HepG2 (cell line): ENCODE measurements around the gene PTPRF. TPM values are rescaled to one million over a fixed set of nuclear protein-coding genes. Genes with fewer than 3 reads are reported as not detected.

Experiments
- ATAC-seq: fragments of 200-7000 bp; cut with Tn5 transposase; 3 replicates; pipeline ENCODE4 v1.9.1; 2020; ENCODE audit warnings: mild to moderate bottlenecking, moderate library complexity
- Bru-seq: library from RNA; stranded (reverse); fragments of 400-500 nt; gene quantifications from one replicate; lab custom pipeline; 2021; lab: Mats Ljungman, UMichigan
- BruChase-seq, 2 experiments: library from RNA; stranded (reverse); fragments of 400-500 nt; gene quantifications; one replicate each; lab custom pipeline; 2021; lab: Mats Ljungman, UMichigan
- BruUV-seq: library from RNA; stranded (reverse); fragments of 400-500 nt; replicated peaks from 2 replicates; lab custom pipeline; 2021; lab: Mats Ljungman, UMichigan
- CTCF ChIA-PET: fragments of 300-600 bp; formaldehyde crosslinking; extraction: SDS; loops from one replicate; lab custom pipeline; 2021; ENCODE audit warnings: low total read pairs, inconsistent platforms, low intra/inter-chr PET ratio; lab: Yijun Ruan, JAX
- POLR2A ChIA-PET: fragments of 350-600 bp; sonication (Branson Sonifier 250); formaldehyde crosslinking; loops from one replicate; lab custom pipeline; 2020; ENCODE audit warnings: antibody characterized with exemption, inconsistent platforms; lab: Yijun Ruan, JAX
- DNase-seq: peaks from one replicate; pipeline ENCODE4 v3.0.0-alpha.2; 2015; ENCODE audit warnings: low spot score
- FAIRE-seq: peaks from 3 replicates; lab custom pipeline; 2011; peaks lifted over from hg19 to GRCh38; lab: Jason Lieb, UNC
- H2AFZ ChIP-seq: one replicate; pipeline ENCODE4 v1.6.1; 2011; ENCODE audit warnings: low read length, inconsistent platforms
- H3K27ac ChIP-seq: fragments of 300-600 bp; 3 replicates; pipeline ENCODE4 v1.8.0; 2011; ENCODE audit warnings: mixed run types, mild to moderate bottlenecking, mixed read lengths, low read length, inconsistent platforms; ENCODE audit not compliant: insufficient read depth; ENCODE audit errors: extremely low read length
- H3K27me3 ChIP-seq, 2 experiments: fragments of 200-600 bp in 1 of 2; 2 replicates in 1 of 2; 3 replicates in 1 of 2; pipeline versions ENCODE4 v1.6.0 to v1.8.0; 2011; ENCODE audit warnings: low read length in 2 of 2, mild to moderate bottlenecking in 2 of 2, moderate library complexity in 2 of 2, inconsistent platforms in 1 of 2; ENCODE audit not compliant: insufficient read depth in 2 of 2, control insufficient read depth in 1 of 2
- H3K36me3 ChIP-seq, 2 experiments: fragments of 200-600 bp in 1 of 2; replicated peaks in 1 of 2; 2 replicates in 1 of 2; 3 replicates in 1 of 2; pipeline versions ENCODE4 v1.5.1 to v1.8.0; 2011; ENCODE audit warnings: low read length in 2 of 2, inconsistent platforms in 1 of 2; ENCODE audit not compliant: insufficient read depth in 2 of 2, control insufficient read depth in 1 of 2
- H3K4me1 ChIP-seq: 2 replicates; pipeline ENCODE4 v1.5.1; 2012; ENCODE audit warnings: low read length, inconsistent platforms; ENCODE audit not compliant: insufficient read depth
- H3K4me2 ChIP-seq: 2 replicates; pipeline ENCODE4 v1.6.0; 2011; ENCODE audit warnings: low read depth, low read length, inconsistent platforms
- H3K4me3 ChIP-seq, 3 experiments: fragments of 200-600 bp in 1 of 3; sonication (generic), shearing (Covaris generic) in 1 of 3; replicated peaks in 1 of 3; 2 replicates each; pipeline ENCODE4 v1.5.1; 2011 to 2016; ENCODE audit warnings: low read length in 3 of 3, inconsistent platforms in 2 of 3, low read depth in 2 of 3, mild to moderate bottlenecking in 2 of 3, control low read depth in 1 of 3, mixed read lengths in 1 of 3; ENCODE audit not compliant: insufficient read depth in 1 of 3
- H3K79me2 ChIP-seq: one replicate; pipeline ENCODE4 v1.6.1; 2011; ENCODE audit warnings: low read length, inconsistent platforms; ENCODE audit not compliant: insufficient read depth
- H3K9ac ChIP-seq: 2 replicates; pipeline ENCODE4 v1.6.0; 2011; ENCODE audit warnings: mild to moderate bottlenecking, low read depth, low read length, inconsistent platforms; ENCODE audit not compliant: insufficient read depth
- H3K9me3 ChIP-seq: 2 replicates; pipeline ENCODE4 v1.5.1; 2012; ENCODE audit warnings: mild to moderate bottlenecking, low read length
- H4K20me1 ChIP-seq: 2 replicates; pipeline ENCODE4 v1.6.0; 2011; ENCODE audit warnings: inconsistent platforms, mild to moderate bottlenecking, low read length, moderate library complexity; ENCODE audit not compliant: insufficient read depth
- CBX5 ChIP-seq: sonication (generic); formaldehyde crosslinking; IDR thresholded peaks from 2 replicates; pipeline ENCODE4 v1.4.0; 2020; ENCODE audit warnings: missing genetic modification reagents, borderline replicate concordance
- DNMT1 ChIP-seq: sonication (generic); formaldehyde crosslinking; IDR thresholded peaks from 2 replicates; pipeline ENCODE4 v1.5.1; 2020; ENCODE audit warnings: mild to moderate bottlenecking, missing genetic modification reagents
- EHMT2 ChIP-seq: fragments of 200-600 bp; sonication (generic); IDR thresholded peaks from 2 replicates; pipeline ENCODE4 v1.7.0; 2017; ENCODE audit warnings: antibody characterized with exemption, low read depth, low read length, borderline replicate concordance
- ELF3 ChIP-seq: IDR thresholded peaks from 2 replicates; pipeline ENCODE4 v1.6.1; 2016; ENCODE audit warnings: missing genetic modification reagents, missing compliant biosample characterization
- HHEX ChIP-seq: IDR thresholded peaks from 2 replicates; pipeline ENCODE4 v1.6.1; 2016; ENCODE audit warnings: control low read depth
- MAZ ChIP-seq, 2 experiments: sonication (generic) in 1 of 2; formaldehyde crosslinking in 1 of 2; IDR thresholded peaks; 2 replicates each; pipeline versions ENCODE4 v1.5.0 to v1.6.1; 2012 to 2020; ENCODE audit warnings: low read depth in 2 of 2, mild to moderate bottlenecking in 2 of 2, borderline replicate concordance in 1 of 2, improper control_type of control experiment in 1 of 2, low read length in 1 of 2, missing genetic modification reagents in 1 of 2, moderate library complexity in 1 of 2
- MTA1 ChIP-seq: sonication (generic); formaldehyde crosslinking; IDR thresholded peaks from 2 replicates; pipeline ENCODE4 v1.4.0; 2020; ENCODE audit warnings: missing genetic modification reagents, mild to moderate bottlenecking, borderline replicate concordance
- NFE2L2 ChIP-seq: fragments of 150-350 bp; IDR thresholded peaks from 2 replicates; pipeline ENCODE4 v1.6.1; 2014; ENCODE audit warnings: low read length
- POLR2AphosphoS5 ChIP-seq: IDR thresholded peaks from 2 replicates; pipeline ENCODE4 v1.6.1; 2012; ENCODE audit warnings: low read depth, low read length
- RXRB ChIP-seq: IDR thresholded peaks from 2 replicates; pipeline ENCODE4 v1.6.1; 2016; ENCODE audit warnings: borderline replicate concordance, missing genetic modification reagents, missing compliant biosample characterization
- ZFP41 ChIP-seq: sonication (generic); formaldehyde crosslinking; IDR thresholded peaks from 2 replicates; pipeline ENCODE4 v1.4.0; 2020; ENCODE audit warnings: mild to moderate bottlenecking, missing genetic modification reagents, borderline replicate concordance
- ZFX ChIP-seq: sonication (generic); formaldehyde crosslinking; IDR thresholded peaks from 2 replicates; pipeline ENCODE4 v1.4.0; 2020; ENCODE audit warnings: mild to moderate bottlenecking, low read depth, missing genetic modification reagents, moderate library complexity
- WGBS: methylation state at CpG from one replicate; pipeline ENCODE4 v1.1.6; 2017; ENCODE audit warnings: low lambda C conversion rate; 5-methylcytosine and 5-hydroxymethylcytosine counted together
- in situ Hi-C: cut with HindIII; loops from 2 replicates; pipeline ENCODE4 v1.10.0; 2017; ENCODE audit warnings: low pct_unique_long_range_greater_than_20kb; ENCODE audit not compliant: extremely low pct_ligation_motif_present
- intact Hi-C: fragments of 100-400 bp; cut with micrococcal nuclease; formaldehyde crosslinking; loops from one replicate; pipeline ENCODE4 v1.10.0; 2022; ENCODE audit not compliant: unreplicated experiment
- long read RNA-seq, 2 experiments: library from RNA in 1 of 2; library from polyadenylated mRNA in 1 of 2; stranded (forward) in 1 of 2; unstranded in 1 of 2; transcript quantifications; one replicate each; pipeline ENCODE4 v2.0.0, GENCODE V29; 2019 to 2022
- polyA minus RNA-seq, 3 experiments: library from RNA; depleted of rRNA, polyadenylated mRNA; stranded (reverse); fragments of >200 nt; gene quantifications; 2 replicates each; pipeline ENCODE4 v1.2.3, GENCODE V29; 2011; ENCODE audit warnings: low replicate concordance in 1 of 3
- polyA plus RNA-seq, 8 experiments: library from polyadenylated mRNA; depleted of rRNA in 3 of 8; stranded (reverse) in 7 of 8; unstranded in 1 of 8; fragments of >200 nt; fragmentation: Illumina TruSeq in 4 of 8; extraction: Trizol in 4 of 8; gene quantifications; 2 replicates each; pipeline versions ENCODE4 v1.2.1 to v1.2.3, GENCODE V29; 2011 to 2016; ENCODE audit warnings: low read depth in 4 of 8, missing spikeins in 1 of 8, mixed read lengths in 1 of 8; ENCODE audit not compliant: insufficient read depth in 1 of 8
- total RNA-seq, 5 experiments: library from RNA; depleted of rRNA; stranded (reverse); fragments of >200 nt; fragmentation: Illumina TruSeq; extraction: Trizol; gene quantifications; 2 replicates each; pipeline ENCODE4 v1.2.3, GENCODE V29; 2016; ENCODE audit warnings: low read depth in 1 of 5
- TF ChIP-seq, protein P1 (sequence below): sonication (generic); formaldehyde crosslinking; IDR thresholded peaks from 2 replicates; pipeline ENCODE4 v1.4.0; 2020; ENCODE audit warnings: missing genetic modification reagents
- TF ChIP-seq, protein P2 (sequence below): sonication (generic); formaldehyde crosslinking; IDR thresholded peaks from 2 replicates; pipeline ENCODE4 v1.5.1; 2020; ENCODE audit warnings: mild to moderate bottlenecking, missing genetic modification reagents

PTPRF gene
- total RNA-seq (2016; rRNA removed; fragmentation: Illumina TruSeq; extraction: Trizol) (47.3 and 55.9 TPM in 2 replicates), polyA plus RNA-seq (2011; rRNA removed) (167 and 213 TPM in 2 replicates), polyA minus RNA-seq (2011; rRNA and poly(A)+ RNA removed; ENCODE audit: low replicate concordance) (212 and 690 TPM in 2 replicates), Bru-seq, nascent RNA (percentile 73 among the genes with signal in this experiment), BruChase-seq, experiment 1, labeled RNA remaining after a 6-hour chase (percentile 81 among the genes with signal in this experiment), BruChase-seq, experiment 2, labeled RNA remaining after a 2-hour chase (percentile 78 among the genes with signal in this experiment)
- total RNA-seq (2016; cell fraction: cytosol; rRNA removed; fragmentation: Illumina TruSeq; extraction: Trizol; ENCODE audit: low read depth), result 6.1 and 8.9 TPM in 2 replicates
- total RNA-seq (2016; cell fraction: insoluble cytoplasmic fraction; rRNA removed; fragmentation: Illumina TruSeq; extraction: Trizol), result 38.1 and 54.3 TPM in 2 replicates
- 30.4 and 36.7 TPM in 2 replicates for total RNA-seq (2016; cell fraction: membrane; rRNA removed; fragmentation: Illumina TruSeq; extraction: Trizol)
- total RNA-seq (2016; cell fraction: nucleus; rRNA removed; fragmentation: Illumina TruSeq; extraction: Trizol), result 76.8 and 90.3 TPM in 2 replicates
- polyA plus RNA-seq (2011; cell fraction: cytosol; rRNA removed), result 119 and 128 TPM in 2 replicates
- polyA plus RNA-seq (2011; cell fraction: nucleus; rRNA removed), result 229 and 238 TPM in 2 replicates
- polyA plus RNA-seq (2012), result 125 and 182 TPM in 2 replicates
- polyA plus RNA-seq (2016; cell fraction: cytosol; fragmentation: Illumina TruSeq; extraction: Trizol; ENCODE audit: low read depth), result 5.7 and 6.0 TPM in 2 replicates
- 37.1 and 51.8 TPM in 2 replicates for polyA plus RNA-seq (2016; cell fraction: insoluble cytoplasmic fraction; fragmentation: Illumina TruSeq; extraction: Trizol; ENCODE audit: low read depth)
- polyA plus RNA-seq (2016; cell fraction: membrane; fragmentation: Illumina TruSeq; extraction: Trizol; ENCODE audit: low read depth), result 13.5 and 17.9 TPM in 2 replicates
- 139 and 140 TPM in 2 replicates for polyA plus RNA-seq (2016; cell fraction: nucleus; fragmentation: Illumina TruSeq; extraction: Trizol; ENCODE audit: insufficient read depth, low read depth)
- polyA minus RNA-seq (2011; cell fraction: cytosol; rRNA and poly(A)+ RNA removed), result 137 and 178 TPM in 2 replicates
- polyA minus RNA-seq (2011; cell fraction: nucleus; rRNA and poly(A)+ RNA removed), result 83.0 and 106 TPM in 2 replicates
- long read RNA-seq, experiment 1, partial matches to known transcripts, result 50 of 51 reads
- long read RNA-seq, experiment 1, other reads (novel, unspliced or antisense), result 1 of 51 reads
- long read RNA-seq, experiment 2, full-length matches to known transcripts, result 32 of 263 reads
- long read RNA-seq, experiment 2, partial matches to known transcripts, result 200 of 263 reads
- long read RNA-seq, experiment 2, other reads (novel, unspliced or antisense), result 31 of 263 reads

DNA sequence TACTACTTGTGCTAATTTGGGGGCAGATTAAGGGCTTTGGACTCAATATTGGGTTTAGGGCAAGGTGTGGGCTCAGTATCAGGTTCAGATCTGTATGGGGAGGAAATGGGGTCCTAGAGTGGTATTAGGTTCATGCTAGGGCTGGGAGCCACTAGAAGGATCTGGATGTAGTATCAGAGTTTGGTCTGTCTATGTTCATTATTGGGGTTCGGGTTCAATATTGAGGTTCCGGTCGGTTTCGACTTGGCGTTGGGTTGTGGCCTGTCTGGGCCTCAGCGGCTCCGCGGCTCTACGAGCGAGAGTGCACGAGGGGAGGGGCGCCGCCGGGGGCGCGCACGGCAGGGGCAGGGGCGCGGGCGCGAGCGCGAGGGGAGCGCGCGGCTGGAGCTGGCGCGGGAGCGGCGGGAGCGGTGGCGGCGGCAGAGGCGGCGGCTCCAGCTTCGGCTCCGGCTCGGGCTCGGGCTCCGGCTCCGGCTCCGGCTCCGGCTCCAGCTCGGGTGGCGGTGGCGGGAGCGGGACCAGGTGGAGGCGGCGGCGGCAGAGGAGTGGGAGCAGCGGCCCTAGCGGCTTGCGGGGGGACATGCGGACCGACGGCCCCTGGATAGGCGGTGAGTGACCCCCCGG lies at the start of gene PTPRF:
Gene PTPRF, plus strand, starts transcription at position 401 of the 624 bp plus-strand sequence. CDS start 14,193 bp downstream, outside the sequence.
- Histone ChIP-seq H3K9ac (peak within 1 kb of the TSS; percentile 85), H2AFZ (peak within 1 kb of the TSS; percentile 86), H3K4me3 (peak within 1 kb of the TSS; percentile 64 to 86 (median 77)), H3K36me3 (peaks cover 0 to 8% of the 10 kb centered on the region in 2 experiments; a peak in 1 of 5 replicates), H3K4me1 (peaks cover 50% of the 10 kb centered on the region), H3K4me2 (peak within 1 kb of the TSS; percentile 97), H3K79me2 (peaks cover 41% of the 10 kb centered on the region), H3K27me3 (no peaks in the 10 kb centered on the region), H4K20me1 (peaks cover 20% of the 10 kb centered on the region), H3K27ac (peak within 1 kb of the TSS; percentile 66), H3K9me3 (no peaks in the 10 kb centered on the region)
- POLR2A ChIA-PET, result interaction anchor here (0.9 to 8.6 kb wide), 3 partner anchors 11 to 120 kb away, joined by 6 to 87 read pairs (median 22); partner anchors contain the start of gene KDM4A
- CTCF ChIA-PET, result no interaction called here
- no TSS peak for BruUV-seq
- DNase-seq, result no peak
- in situ Hi-C loops, result no loop called here
- no peak for FAIRE-seq
- intact Hi-C loops, result loop anchor here (1.0 to 5.0 kb wide), 2 partner anchors 122 to 178 kb away; partner anchors contain the start of gene KDM4A
- no CpG with 5 or more reads among the region's 58 CpGs for WGBS
- ATAC-seq, result peak; percentile 49
- TF ChIP-seq POLR2AphosphoS5, result peak; percentile 48; the same call in 1 of the 2 replicates
- no peak for TF ChIP-seq ZFP41 (CRISPR knock-in tag)
- TF ChIP-seq, protein P1, sequence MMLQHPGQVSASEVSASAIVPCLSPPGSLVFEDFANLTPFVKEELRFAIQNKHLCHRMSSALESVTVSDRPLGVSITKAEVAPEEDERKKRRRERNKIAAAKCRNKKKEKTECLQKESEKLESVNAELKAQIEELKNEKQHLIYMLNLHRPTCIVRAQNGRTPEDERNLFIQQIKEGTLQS (CRISPR knock-in tag), result 0 out of 2 replicates have a peak, but pooled peaks have one; percentile 20
- peak; percentile 26; the same call in 1 of the 2 replicates for TF ChIP-seq RXRB (CRISPR knock-in tag)
- TF ChIP-seq DNMT1 (CRISPR knock-in tag), result no peak
- TF ChIP-seq MTA1, result no peak
- TF ChIP-seq, protein P2, sequence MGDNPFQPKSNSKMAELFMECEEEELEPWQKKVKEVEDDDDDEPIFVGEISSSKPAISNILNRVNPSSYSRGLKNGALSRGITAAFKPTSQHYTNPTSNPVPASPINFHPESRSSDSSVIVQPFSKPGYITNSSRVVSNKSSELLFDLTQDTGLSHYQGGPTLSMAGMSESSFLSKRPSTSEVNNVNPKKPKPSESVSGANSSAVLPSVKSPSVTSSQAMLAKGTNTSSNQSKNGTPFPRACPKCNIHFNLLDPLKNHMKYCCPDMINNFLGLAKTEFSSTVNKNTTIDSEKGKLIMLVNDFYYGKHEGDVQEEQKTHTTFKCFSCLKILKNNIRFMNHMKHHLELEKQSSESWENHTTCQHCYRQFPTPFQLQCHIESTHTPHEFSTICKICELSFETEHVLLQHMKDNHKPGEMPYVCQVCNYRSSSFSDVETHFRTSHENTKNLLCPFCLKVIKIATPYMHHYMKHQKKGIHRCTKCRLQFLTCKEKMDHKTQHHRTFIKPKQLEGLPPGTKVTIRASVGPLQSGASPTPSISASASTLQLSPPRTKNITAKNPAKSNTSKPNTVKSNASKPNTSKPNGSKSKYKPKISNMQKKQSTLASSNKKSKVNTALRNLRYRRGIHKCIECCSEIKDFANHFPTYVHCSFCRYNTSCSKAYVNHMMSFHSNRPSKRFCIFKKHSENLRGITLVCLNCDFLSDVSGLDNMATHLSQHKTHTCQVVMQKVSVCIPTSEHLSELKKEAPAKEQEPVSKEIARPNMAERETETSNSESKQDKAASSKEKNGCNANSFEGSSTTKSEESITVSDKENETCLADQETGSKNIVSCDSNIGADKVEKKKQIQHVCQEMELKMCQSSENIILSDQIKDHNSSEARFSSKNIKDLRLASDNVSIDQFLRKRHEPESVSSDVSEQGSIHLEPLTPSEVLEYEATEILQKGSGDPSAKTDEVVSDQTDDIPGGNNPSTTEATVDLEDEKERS (CRISPR knock-in tag), result no peak
- TF ChIP-seq NFE2L2, result no peak
- 0 out of 2 replicates have a peak, but pooled peaks have one; percentile 34 for TF ChIP-seq MAZ (IDR thresholded peaks at IDR 0.05; ENCODE audit: borderline replicate concordance, low read depth, low read length)
- TF ChIP-seq MAZ (CRISPR knock-in tag; IDR thresholded peaks at IDR 0.05; ENCODE audit: low read depth), result no peak
- TF ChIP-seq HHEX (CRISPR knock-in tag), result no peak
- peak; percentile 79 for TF ChIP-seq ZFX (CRISPR knock-in tag)
- TF ChIP-seq EHMT2, result no peak
- TF ChIP-seq CBX5 (CRISPR knock-in tag), result no peak
- 0 out of 2 replicates have a peak, but pooled peaks have one; percentile 7 for TF ChIP-seq ELF3
